GM12874 (cell line): ENCODE measurements around the gene GIT2.

Experiments used
- CTCF ChIP-seq: IDR thresholded peaks from 2 replicates; pipeline ENCODE4 v1.5.1; 2011; ENCODE audit warnings: low read depth, mild to moderate bottlenecking, control low read depth, low read length, moderate library complexity; ENCODE audit not compliant: insufficient read depth

The GIT2 gene

DNA sequence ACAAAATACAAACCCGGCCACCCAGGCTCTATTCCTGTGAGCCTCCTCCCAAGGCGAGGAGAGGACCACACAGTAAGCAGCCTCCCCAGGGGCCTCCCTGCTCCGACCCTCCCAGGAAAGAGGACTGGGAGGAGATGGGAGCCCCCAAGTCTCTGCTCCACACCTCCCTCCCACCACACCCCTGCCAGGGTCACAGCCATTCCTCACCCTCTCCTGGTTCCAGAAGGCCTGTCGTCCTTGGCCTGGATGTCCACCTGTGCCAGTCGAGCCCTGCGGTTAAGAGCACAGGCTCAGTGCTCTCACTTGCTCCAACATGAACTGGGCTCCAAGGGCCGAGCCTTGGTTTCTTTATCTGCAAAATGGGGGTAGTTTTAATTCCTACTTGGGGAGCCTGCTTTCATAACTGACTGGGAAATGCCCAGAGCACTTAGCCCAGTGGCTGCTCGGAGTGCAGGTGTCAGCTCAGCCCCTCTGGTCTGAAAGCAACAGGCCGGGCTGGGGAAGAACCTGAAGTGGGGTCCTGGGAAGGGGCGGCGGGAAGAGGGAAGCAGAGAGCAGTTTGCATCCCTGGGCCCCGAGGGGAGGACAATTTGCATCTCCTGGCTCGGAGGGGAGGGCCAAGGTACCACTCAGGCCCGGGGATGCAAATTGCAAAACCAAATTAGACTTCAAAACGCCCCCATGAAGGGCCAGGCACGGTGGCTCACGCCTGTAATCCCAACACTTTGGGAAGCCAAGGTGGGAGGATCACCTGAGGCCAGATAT lies 72.5 kb downstream of the GIT2 start:
- no peak for TF ChIP-seq CTCF

GRCh38 chr12:109923038-109923437 lies 73.1 kb downstream of the GIT2 start:
- TF ChIP-seq CTCF: no peak

GRCh38 chr12:109921982-109922381 lies 74.2 kb downstream of the GIT2 start:
- TF ChIP-seq CTCF: no peak

- no peak for TF ChIP-seq CTCF
Observed at GRCh38 chr12:109920261-109920780, 75.8 kb downstream of the GIT2 start.

DNA sequence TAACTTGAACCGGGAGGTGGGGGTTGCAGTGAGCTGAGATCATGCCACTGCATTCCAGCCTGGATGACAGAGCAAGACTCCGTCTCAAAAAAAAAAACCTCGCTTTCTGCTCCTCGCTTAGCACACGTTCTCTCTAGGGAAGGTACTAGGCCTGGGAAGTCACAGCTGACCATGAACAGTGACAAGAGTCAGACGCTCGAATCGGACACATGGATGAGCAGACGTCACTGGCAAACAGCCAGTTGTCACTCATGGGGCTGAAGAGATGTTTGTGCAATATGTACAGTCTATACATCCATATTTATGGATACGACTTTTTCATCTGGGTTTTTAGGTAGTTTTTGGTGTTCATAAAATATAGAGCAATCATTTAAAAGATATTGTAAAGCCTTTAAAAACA lies 76.7 kb downstream of the GIT2 start:
- no peak for TF ChIP-seq CTCF

DNA sequence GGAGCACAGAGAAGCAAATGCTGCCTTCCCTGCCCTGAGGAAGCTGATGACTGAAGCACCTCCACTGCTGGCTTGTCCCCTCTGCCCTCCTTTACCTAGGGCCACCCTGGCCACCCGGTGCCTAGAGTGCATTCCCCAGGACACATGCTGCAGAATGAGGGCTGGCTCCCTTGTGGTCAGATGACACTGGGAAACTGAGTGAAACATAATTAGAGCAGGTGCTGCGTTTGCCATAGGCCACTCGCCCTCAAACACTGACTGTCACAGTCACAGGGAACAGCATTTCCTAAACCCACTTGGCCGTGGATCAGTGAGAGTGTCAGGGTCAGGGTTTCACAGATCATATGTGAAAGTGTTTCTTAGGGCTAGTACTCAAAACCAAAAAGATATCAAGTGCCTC lies 80.1 kb downstream of the GIT2 start:
- no peak for TF ChIP-seq CTCF

DNA sequence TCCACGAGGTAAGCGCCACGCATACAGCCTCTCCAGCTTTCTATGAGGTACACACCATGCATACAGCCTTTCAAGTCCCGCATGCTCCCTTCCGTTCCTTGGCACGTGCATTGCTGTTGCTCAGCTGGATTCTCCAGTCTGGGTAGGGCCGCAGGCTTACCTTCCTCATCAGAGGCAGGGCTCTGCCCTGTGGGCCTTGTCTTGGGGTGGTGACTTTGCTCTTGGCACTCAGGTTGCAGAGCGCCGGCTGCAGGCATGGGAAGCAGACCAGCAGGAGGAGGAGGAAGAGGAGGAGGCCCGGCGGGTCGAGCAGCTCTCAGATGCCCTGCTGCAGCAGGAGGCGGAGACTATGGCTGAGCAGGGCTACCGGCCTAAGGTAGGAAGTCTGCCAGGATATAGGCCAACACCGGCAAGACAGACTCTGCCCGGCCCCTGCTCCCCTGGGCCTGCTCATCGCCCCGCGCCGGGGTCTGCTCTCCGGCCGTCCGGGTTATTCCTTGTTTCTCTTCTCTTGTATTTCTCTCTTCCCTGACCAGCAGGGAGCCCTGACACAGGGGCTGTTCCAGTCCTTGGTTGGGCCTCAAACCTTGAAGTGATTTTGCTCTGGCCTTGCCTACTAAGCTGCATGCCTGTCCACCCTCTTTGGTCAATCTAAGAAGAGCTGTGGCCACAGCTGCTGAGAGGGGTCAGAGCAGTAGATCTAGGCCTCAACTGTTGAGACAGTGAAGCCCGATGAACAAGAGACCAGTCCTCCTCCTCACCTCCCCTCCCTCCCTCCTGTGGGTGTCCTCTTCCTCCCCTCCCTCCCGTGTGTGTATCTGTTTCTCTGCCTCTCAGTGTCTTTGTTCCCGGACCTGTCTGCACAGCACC lies 80.8 kb downstream of the GIT2 start:
- no peak for TF ChIP-seq CTCF
